Esophagus muscularis mucosa (tissue), 4 donors: Measurements from ENCODE around the gene SCLT1.

Experiments
- EP300 ChIP-seq: sonication (generic); formaldehyde crosslinking; IDR thresholded peaks from one replicate; pipeline ENCODE4 v1.6.1; 2017; ENCODE audit warnings: antibody characterized with exemption
- POLR2A ChIP-seq: fragments of 450-650 bp; IDR thresholded peaks from one replicate; pipeline ENCODE4 v1.6.1; 2017; ENCODE audit warnings: antibody characterized with exemption, moderate library complexity, mild to moderate bottlenecking, low read depth
- TF ChIP-seq, protein P1 (sequence below), 3 experiments: fragments of 200-600 bp in 2 of 3; fragments of 450-650 bp in 1 of 3; sonication (generic) in 2 of 3; IDR thresholded peaks; one replicate each; pipeline ENCODE4 v1.5.1; 2017 to 2019; ENCODE audit warnings: antibody characterized with exemption in 3 of 3, mild to moderate bottlenecking in 2 of 3, moderate library complexity in 1 of 3

GRCh38 chr4:128907981-128908380, 185.4 kb downstream of the SCLT1 start:
- TF ChIP-seq, protein P1, sequence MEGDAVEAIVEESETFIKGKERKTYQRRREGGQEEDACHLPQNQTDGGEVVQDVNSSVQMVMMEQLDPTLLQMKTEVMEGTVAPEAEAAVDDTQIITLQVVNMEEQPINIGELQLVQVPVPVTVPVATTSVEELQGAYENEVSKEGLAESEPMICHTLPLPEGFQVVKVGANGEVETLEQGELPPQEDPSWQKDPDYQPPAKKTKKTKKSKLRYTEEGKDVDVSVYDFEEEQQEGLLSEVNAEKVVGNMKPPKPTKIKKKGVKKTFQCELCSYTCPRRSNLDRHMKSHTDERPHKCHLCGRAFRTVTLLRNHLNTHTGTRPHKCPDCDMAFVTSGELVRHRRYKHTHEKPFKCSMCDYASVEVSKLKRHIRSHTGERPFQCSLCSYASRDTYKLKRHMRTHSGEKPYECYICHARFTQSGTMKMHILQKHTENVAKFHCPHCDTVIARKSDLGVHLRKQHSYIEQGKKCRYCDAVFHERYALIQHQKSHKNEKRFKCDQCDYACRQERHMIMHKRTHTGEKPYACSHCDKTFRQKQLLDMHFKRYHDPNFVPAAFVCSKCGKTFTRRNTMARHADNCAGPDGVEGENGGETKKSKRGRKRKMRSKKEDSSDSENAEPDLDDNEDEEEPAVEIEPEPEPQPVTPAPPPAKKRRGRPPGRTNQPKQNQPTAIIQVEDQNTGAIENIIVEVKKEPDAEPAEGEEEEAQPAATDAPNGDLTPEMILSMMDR (IDR thresholded peaks at IDR 0.05), result no peak
- TF ChIP-seq POLR2A (no peak), EP300 (no peak)
